Type B pancreatic cell (in vitro differentiated cells): Measurements from ENCODE around the gene SMPD2. TPM values are rescaled to one million over a fixed set of nuclear protein-coding genes. Genes with fewer than 3 reads are reported as not detected.

Experiments
- DNase-seq: peaks from one replicate; pipeline ENCODE4 v3.0.0; 2021; ENCODE audit warnings: mixed read lengths; ENCODE audit not compliant: unreplicated experiment; ENCODE audit errors: extremely low spot score
- H3K27ac Mint-ChIP-seq: 2 replicates; pipeline ENCODE4 v1.8.0; 2021; ENCODE audit warnings: mild to moderate bottlenecking, mixed read lengths
- H3K27me3 Mint-ChIP-seq: 2 replicates; pipeline ENCODE4 v1.8.0; 2021; ENCODE audit warnings: mixed read lengths
- H3K36me3 Mint-ChIP-seq: 2 replicates; pipeline ENCODE4 v1.8.0; 2021; ENCODE audit warnings: mixed read lengths
- H3K4me1 Mint-ChIP-seq: one replicate; pipeline ENCODE4 v1.8.0; 2021; ENCODE audit warnings: mixed read lengths; ENCODE audit not compliant: unreplicated experiment
- H3K4me3 Mint-ChIP-seq: 2 replicates; pipeline ENCODE4 v1.8.0; 2021; ENCODE audit warnings: mild to moderate bottlenecking, mixed read lengths
- H3K9me3 Mint-ChIP-seq: 2 replicates; pipeline ENCODE4 v1.8.0; 2021; ENCODE audit warnings: mixed read lengths
- total RNA-seq: library from RNA; stranded (reverse); gene quantifications from 2 replicates; pipeline ENCODE4 v1.2.1, GENCODE V29; 2021; ENCODE audit warnings: low replicate concordance
- TF ChIP-seq, protein P1 (sequence below): fragments of 200-600 bp; sonication (generic); conservative IDR thresholded peaks from 2 replicates; pipeline ENCODE4 v1.5.0; 2021; ENCODE audit warnings: antibody characterized with exemption, mild to moderate bottlenecking

SMPD2 gene
- total RNA-seq, 1 donor from 2014 or later, result 13.7 TPM

DNA sequence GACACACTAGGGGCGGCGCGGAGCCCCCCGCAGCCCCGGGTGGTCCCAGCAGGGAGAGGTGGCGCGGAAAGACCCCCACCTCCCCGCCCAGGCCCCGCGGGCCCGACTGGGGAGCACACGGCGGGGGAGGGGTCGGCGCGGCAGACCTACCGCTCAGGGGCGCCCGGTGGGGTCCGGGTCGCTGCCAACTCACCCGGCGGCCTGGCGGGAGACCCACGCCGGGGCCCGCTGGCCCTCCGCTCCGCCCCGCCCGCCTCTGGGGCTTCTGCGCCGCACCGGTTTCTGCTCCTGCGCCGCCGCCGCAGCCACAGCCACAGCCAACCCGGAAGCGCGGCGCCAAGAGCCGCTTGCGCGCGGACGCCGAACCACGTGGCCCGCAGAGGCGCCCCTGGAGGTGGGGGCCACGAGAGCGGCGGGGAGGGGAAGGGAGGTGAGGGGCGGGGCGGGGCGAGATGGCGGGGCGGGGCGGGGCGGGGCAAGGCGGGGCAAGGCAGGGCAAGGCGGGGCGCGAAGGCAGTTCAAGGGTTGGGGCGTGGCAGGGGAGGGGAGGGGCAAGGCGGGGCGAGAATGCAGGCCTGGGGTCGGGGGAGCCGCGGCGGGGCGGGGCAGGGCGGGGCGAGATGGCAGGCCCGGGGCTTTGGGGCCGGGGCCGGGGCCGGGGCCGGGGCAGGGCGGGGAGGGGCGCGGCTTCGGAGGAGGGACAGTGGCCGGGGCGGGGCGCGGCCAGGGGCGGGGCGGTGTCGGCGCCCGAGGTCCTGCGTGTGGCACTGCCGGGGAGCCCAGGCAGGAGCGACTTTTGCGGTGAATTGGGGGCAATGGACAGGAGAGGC is 42.6 kb downstream of the SMPD2 start, which contains the start of gene ZBTB24:
TSS of gene ZBTB24 (minus strand) at position 315 of the 830 bp plus-strand sequence. CDS start 1,193 bp downstream, outside the sequence.
- TF ChIP-seq, protein P1, sequence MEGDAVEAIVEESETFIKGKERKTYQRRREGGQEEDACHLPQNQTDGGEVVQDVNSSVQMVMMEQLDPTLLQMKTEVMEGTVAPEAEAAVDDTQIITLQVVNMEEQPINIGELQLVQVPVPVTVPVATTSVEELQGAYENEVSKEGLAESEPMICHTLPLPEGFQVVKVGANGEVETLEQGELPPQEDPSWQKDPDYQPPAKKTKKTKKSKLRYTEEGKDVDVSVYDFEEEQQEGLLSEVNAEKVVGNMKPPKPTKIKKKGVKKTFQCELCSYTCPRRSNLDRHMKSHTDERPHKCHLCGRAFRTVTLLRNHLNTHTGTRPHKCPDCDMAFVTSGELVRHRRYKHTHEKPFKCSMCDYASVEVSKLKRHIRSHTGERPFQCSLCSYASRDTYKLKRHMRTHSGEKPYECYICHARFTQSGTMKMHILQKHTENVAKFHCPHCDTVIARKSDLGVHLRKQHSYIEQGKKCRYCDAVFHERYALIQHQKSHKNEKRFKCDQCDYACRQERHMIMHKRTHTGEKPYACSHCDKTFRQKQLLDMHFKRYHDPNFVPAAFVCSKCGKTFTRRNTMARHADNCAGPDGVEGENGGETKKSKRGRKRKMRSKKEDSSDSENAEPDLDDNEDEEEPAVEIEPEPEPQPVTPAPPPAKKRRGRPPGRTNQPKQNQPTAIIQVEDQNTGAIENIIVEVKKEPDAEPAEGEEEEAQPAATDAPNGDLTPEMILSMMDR, result no peak
- Mint-ChIP-seq H3K27me3 (no peaks in the 10 kb centered on the region), H3K36me3 (peaks cover 24% of the 10 kb centered on the region), H3K9me3 (no peaks in the 10 kb centered on the region), H3K4me3 (peak within 1 kb of the TSS; percentile 97), H3K4me1 (peaks cover 33% of the 10 kb centered on the region), H3K27ac (peak within 1 kb of the TSS; percentile 87)
- DNase-seq, result peak; percentile 93

GRCh38 chr6:109483735-109484057 is 43.2 kb downstream of the SMPD2 start:
- no peak for DNase-seq
- Mint-ChIP-seq H3K27me3 (no peaks in the 10 kb centered on the region), H3K36me3 (peaks cover 24% of the 10 kb centered on the region), H3K4me3 (peak overlapping the region; percentile 85), H3K4me1 (peaks cover 28% of the 10 kb centered on the region), H3K27ac (peak overlapping the region; percentile 75), H3K9me3 (no peaks in the 10 kb centered on the region)
- TF ChIP-seq, protein P1, result no peak

GRCh38 chr6:109484122-109484521 is 43.6 kb downstream of the SMPD2 start:
- peak overlapping the region; percentile 85 for H3K4me3 Mint-ChIP-seq
- H3K27ac Mint-ChIP-seq, result peak overlapping the region; percentile 75
- peaks cover 23% of the 10 kb centered on the region for H3K4me1 Mint-ChIP-seq
- H3K27me3 Mint-ChIP-seq, result no peaks in the 10 kb centered on the region
- peaks cover 22% of the 10 kb centered on the region for H3K36me3 Mint-ChIP-seq
- DNase-seq, result no peak
- TF ChIP-seq, protein P1, result no peak
- no peaks in the 10 kb centered on the region for H3K9me3 Mint-ChIP-seq

- no peak for DNase-seq
- Mint-ChIP-seq H3K9me3 (no peaks in the 10 kb centered on the region), H3K4me3 (peak overlapping the region; percentile 42), H3K4me1 (peaks cover 18% of the 10 kb centered on the region), H3K27ac (peak overlapping the region; percentile 85), H3K36me3 (peaks cover 17% of the 10 kb centered on the region), H3K27me3 (no peaks in the 10 kb centered on the region)
- TF ChIP-seq, protein P1, result no peak
Observed at GRCh38 chr6:109485266-109485935, 44.9 kb downstream of the SMPD2 start.

DNA sequence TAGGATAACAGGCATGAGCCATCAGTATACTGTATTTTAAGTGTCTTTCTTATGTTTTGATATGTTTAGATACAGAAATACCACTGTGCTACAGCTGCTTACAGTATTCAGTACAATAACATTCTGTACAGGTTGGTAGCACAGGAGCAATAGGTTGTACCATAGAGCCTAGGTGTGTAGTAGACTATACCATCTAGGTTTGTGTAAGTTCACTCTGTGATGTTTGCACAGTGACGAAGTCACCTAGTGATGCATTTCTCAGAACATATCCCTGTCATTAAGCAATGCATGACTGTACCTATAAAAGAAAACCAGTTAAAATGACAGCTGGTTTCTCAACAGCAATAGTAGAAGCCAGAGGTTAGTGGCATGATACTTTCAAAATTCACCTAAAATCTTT is 45.5 kb downstream of the SMPD2 start:
- peaks cover 12% of the 10 kb centered on the region for H3K36me3 Mint-ChIP-seq
- H3K4me3 Mint-ChIP-seq, result peak overlapping the region; percentile 42
- H3K27me3 Mint-ChIP-seq, result no peaks in the 10 kb centered on the region
- H3K27ac Mint-ChIP-seq, result peak overlapping the region; percentile 85
- H3K4me1 Mint-ChIP-seq, result peaks cover 19% of the 10 kb centered on the region
- no peak for DNase-seq
- TF ChIP-seq, protein P1, result no peak
- H3K9me3 Mint-ChIP-seq, result no peaks in the 10 kb centered on the region
